ENCODE results near the gene EEIG1.

EEIG1 gene

DNA sequence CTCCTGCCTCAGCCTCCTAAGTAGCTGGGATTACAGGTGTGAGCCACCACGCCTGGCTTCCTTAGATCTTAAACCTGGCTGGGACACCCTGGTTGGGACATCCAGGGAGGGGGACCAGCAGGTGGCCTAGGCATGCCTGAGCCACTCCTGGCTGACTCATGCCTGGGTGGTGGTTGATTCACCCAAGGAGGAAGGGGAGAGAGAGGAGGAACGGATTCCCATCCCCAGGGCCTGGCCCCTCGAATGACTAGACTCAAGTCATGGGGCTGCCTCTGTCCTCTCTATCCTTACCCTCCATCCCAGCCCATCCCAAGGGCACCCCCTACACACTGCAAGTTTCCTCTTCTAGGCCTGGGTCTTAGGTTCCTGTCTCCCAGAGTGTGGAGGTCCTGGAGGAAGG, 12.7 kb downstream of the EEIG1 start (continued):
- TF ChIP-seq ZNF837 (tag by site-specific recombination; IDR thresholded peaks at IDR 0.05) (no peak), ZNF433 (tag by site-specific recombination; IDR thresholded peaks at IDR 0.05; ENCODE audit: low read depth) (no peak), WT1 (tag by site-specific recombination; IDR thresholded peaks at IDR 0.05) (peak; percentile 41; the same call in 1 of the 2 replicates), IKZF3 (tag by site-specific recombination; IDR thresholded peaks at IDR 0.05) (0 out of 2 replicates have a peak, but pooled peaks have one; percentile 25), ZNF544 (tag by site-specific recombination; IDR thresholded peaks at IDR 0.05) (no peak)
- TF ChIP-seq, protein P1, sequence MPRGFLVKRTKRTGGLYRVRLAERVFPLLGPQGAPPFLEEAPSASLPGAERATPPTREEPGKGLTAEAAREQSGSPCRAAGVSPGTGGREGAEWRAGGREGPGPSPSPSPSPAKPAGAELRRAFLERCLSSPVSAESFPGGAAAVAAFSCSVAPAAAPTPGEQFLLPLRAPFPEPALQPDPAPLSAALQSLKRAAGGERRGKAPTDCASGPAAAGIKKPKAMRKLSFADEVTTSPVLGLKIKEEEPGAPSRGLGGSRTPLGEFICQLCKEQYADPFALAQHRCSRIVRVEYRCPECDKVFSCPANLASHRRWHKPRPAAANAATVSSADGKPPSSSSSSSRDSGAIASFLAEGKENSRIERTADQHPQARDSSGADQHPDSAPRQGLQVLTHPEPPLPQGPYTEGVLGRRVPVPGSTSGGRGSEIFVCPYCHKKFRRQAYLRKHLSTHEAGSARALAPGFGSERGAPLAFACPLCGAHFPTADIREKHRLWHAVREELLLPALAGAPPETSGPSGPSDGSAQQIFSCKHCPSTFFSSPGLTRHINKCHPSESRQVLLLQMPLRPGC (tag by site-specific recombination; IDR thresholded peaks at IDR 0.05) = no peak
- TF ChIP-seq, protein P2, sequence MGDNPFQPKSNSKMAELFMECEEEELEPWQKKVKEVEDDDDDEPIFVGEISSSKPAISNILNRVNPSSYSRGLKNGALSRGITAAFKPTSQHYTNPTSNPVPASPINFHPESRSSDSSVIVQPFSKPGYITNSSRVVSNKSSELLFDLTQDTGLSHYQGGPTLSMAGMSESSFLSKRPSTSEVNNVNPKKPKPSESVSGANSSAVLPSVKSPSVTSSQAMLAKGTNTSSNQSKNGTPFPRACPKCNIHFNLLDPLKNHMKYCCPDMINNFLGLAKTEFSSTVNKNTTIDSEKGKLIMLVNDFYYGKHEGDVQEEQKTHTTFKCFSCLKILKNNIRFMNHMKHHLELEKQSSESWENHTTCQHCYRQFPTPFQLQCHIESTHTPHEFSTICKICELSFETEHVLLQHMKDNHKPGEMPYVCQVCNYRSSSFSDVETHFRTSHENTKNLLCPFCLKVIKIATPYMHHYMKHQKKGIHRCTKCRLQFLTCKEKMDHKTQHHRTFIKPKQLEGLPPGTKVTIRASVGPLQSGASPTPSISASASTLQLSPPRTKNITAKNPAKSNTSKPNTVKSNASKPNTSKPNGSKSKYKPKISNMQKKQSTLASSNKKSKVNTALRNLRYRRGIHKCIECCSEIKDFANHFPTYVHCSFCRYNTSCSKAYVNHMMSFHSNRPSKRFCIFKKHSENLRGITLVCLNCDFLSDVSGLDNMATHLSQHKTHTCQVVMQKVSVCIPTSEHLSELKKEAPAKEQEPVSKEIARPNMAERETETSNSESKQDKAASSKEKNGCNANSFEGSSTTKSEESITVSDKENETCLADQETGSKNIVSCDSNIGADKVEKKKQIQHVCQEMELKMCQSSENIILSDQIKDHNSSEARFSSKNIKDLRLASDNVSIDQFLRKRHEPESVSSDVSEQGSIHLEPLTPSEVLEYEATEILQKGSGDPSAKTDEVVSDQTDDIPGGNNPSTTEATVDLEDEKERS (tag by site-specific recombination; IDR thresholded peaks at IDR 0.05) = no peak

DNA sequence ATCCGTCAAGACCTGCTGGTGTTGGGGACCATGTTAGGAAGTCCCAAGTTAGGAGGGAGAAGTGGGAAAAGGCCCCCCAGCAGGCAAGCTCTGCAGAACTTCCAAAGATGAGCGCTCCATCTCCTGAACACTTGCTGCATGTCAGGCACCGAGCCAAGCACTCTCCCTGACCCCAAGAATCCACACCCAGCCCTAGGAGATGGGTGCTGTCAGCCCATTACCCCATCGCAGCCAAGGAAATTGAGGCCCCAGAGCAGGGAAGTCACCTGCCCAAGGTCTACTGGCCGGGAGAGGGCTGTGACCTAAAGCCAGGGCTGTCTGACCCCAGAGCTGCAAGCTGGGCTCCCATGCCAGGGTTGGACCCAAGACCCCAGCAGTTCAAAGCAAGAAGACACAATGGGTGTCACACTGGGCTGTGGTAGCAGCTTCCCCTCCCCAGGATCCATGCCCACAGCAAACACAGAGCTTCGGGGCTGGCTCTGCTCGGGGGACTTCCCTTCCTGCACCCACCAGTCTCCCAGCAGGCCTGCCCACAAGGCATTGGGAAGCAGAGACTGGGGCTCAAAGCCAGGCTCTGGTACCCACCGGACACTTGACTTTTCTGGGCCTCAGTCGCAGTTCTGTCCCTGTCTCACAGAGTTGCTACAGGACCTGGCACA, 13.5 kb downstream of the EEIG1 start:
- CTCF ChIA-PET = interaction anchor here (0.6 to 1.7 kb wide), 2 partner anchors 24 to 117 kb away, joined by 5 to 8 read pairs; no protein-coding TSS in a partner anchor
- no peak overlapping the region for H3K27ac ChIP-seq (ENCODE audit: extremely low read depth, low read depth, low read length)
- POLR2A ChIA-PET = interaction anchor here (1.0 kb wide), 1 partner anchor 12 kb away, joined by 3 read pairs; no protein-coding TSS in a partner anchor

DNA sequence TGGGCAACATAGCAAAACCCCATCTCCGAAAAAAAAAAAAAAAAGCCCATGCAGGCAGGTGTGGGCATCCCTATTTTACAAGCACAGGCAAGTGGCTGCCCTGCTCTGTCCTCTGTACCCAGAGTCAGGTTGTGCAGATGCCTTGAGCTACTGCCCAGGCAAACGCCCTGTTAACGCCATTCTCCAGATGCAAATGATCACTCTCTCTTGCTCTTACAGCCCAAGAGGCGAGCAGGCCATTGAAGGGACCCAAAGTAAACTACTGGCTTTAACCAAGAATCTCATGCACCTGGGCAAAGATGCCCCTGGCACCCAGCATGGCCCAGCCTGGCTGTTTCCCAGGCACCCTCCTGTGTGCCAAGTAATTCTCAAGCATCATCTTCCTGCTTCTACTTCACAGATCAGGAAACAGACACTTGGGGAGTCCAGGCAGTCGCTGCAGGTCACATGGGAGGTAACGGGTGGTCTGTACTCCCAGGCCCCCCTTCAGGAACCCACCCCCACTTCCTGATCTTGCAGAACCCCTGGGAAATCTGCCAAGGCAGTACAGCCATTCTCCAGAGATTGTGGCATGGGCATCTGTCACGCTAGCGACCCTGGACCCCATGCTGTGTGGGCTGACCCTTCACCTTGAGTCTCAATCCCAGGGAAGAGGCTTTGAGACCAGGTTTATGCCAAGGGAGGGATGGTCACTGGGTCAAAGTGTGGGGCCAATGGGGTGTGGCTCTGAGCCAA, 14.2 kb downstream of the EEIG1 start:
- ChIA-PET CTCF (interaction anchor here (0.6 to 2.3 kb wide), 8 partner anchors 11 to 450 kb away, joined by 3 to 11 read pairs (median 4); no protein-coding TSS in a partner anchor), POLR2A (interaction anchor here (0.7 to 1.2 kb wide), 4 partner anchors 8 to 171 kb away, joined by 3 to 7 read pairs (median 6); partner anchors contain the start of gene DPM2)
- no peaks in the 10 kb centered on the region for H3K36me3 ChIP-seq (ENCODE audit: control insufficient read depth in 2 of 2, insufficient read depth in 1 of 2, low read length in 2 of 2)
- no peaks in the 10 kb centered on the region for H3K9me3 ChIP-seq (ENCODE audit: control insufficient read depth, insufficient read depth, low read depth, low read length)
- no peak overlapping the region for H3K27ac ChIP-seq (ENCODE audit: extremely low read depth, low read depth, low read length)
- no peak overlapping the region for H3K4me3 ChIP-seq (ENCODE audit: low read depth, low read length)
- H3K4me1 ChIP-seq (ENCODE audit: control insufficient read depth, insufficient read depth, low read length) = peaks cover 23% of the 10 kb centered on the region
- no peak for TF ChIP-seq ZNF777 (tag by site-specific recombination; IDR thresholded peaks at IDR 0.05; ENCODE audit: borderline replicate concordance)
- TF ChIP-seq ZNF571 (tag by site-specific recombination; IDR thresholded peaks at IDR 0.05) = no peak
- TF ChIP-seq, protein P3, sequence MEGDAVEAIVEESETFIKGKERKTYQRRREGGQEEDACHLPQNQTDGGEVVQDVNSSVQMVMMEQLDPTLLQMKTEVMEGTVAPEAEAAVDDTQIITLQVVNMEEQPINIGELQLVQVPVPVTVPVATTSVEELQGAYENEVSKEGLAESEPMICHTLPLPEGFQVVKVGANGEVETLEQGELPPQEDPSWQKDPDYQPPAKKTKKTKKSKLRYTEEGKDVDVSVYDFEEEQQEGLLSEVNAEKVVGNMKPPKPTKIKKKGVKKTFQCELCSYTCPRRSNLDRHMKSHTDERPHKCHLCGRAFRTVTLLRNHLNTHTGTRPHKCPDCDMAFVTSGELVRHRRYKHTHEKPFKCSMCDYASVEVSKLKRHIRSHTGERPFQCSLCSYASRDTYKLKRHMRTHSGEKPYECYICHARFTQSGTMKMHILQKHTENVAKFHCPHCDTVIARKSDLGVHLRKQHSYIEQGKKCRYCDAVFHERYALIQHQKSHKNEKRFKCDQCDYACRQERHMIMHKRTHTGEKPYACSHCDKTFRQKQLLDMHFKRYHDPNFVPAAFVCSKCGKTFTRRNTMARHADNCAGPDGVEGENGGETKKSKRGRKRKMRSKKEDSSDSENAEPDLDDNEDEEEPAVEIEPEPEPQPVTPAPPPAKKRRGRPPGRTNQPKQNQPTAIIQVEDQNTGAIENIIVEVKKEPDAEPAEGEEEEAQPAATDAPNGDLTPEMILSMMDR (tag by site-specific recombination; IDR thresholded peaks at IDR 0.05) = no peak
- no peak for TF ChIP-seq BCL11B (tag by site-specific recombination; IDR thresholded peaks at IDR 0.05; ENCODE audit: low read depth)
- TF ChIP-seq ZNF23 (tag by site-specific recombination; IDR thresholded peaks at IDR 0.05; ENCODE audit: borderline replicate concordance) = no peak
- no peak for TF ChIP-seq SCRT2 (tag by site-specific recombination; IDR thresholded peaks at IDR 0.05)
- TF ChIP-seq, protein P4, sequence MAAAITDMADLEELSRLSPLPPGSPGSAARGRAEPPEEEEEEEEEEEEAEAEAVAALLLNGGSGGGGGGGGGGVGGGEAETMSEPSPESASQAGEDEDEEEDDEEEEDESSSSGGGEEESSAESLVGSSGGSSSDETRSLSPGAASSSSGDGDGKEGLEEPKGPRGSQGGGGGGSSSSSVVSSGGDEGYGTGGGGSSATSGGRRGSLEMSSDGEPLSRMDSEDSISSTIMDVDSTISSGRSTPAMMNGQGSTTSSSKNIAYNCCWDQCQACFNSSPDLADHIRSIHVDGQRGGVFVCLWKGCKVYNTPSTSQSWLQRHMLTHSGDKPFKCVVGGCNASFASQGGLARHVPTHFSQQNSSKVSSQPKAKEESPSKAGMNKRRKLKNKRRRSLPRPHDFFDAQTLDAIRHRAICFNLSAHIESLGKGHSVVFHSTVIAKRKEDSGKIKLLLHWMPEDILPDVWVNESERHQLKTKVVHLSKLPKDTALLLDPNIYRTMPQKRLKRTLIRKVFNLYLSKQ (tag by site-specific recombination; IDR thresholded peaks at IDR 0.05; ENCODE audit: borderline replicate concordance) = no peak
- TF ChIP-seq ZNF239 (tag by site-specific recombination; IDR thresholded peaks at IDR 0.05) = no peak
- no peak for TF ChIP-seq ZNF555 (tag by site-specific recombination; conservative IDR thresholded peaks at IDR 0.05)
- TF ChIP-seq, protein P2 (tag by site-specific recombination; IDR thresholded peaks at IDR 0.05) = no peak
- no peak for TF ChIP-seq YY2 (tag by site-specific recombination; IDR thresholded peaks at IDR 0.05)
- TF ChIP-seq ZBTB1 (tag by site-specific recombination; IDR thresholded peaks at IDR 0.05) = no peak

More for the DNA sequence above, 13.5 kb downstream of the EEIG1 start:
- Histone ChIP-seq H3K36me3 (ENCODE audit: control insufficient read depth in 2 of 2, insufficient read depth in 1 of 2, low read length in 2 of 2) (no peaks in the 10 kb centered on the region), H3K4me3 (ENCODE audit: low read depth, low read length) (no peak overlapping the region), H3K9me3 (ENCODE audit: control insufficient read depth, insufficient read depth, low read depth, low read length) (no peaks in the 10 kb centered on the region), H3K4me1 (ENCODE audit: control insufficient read depth, insufficient read depth, low read length) (peaks cover 23% of the 10 kb centered on the region)
- no peak for TF ChIP-seq ZFP3 (tag by site-specific recombination; IDR thresholded peaks at IDR 0.05; ENCODE audit: low read depth)
- no peak for TF ChIP-seq ZNF76 (tag by site-specific recombination; IDR thresholded peaks at IDR 0.05; ENCODE audit: borderline replicate concordance, low read depth)
- peak; percentile 24 for TF ChIP-seq GLIS1 (tag by site-specific recombination; IDR thresholded peaks at IDR 0.05)

Data from HEK293 (cell line).